ENCODE data around the gene AIPL1. TPM values are rescaled to one million over a fixed set of nuclear protein-coding genes. Genes with fewer than 3 reads are reported as not detected.

The AIPL1 gene
- total and polyA plus RNA-seq, 10 of the 15 experiments (the other 5 are each of a cell fraction or from before 2014, with no cell fraction given), result not detected

- Histone ChIP-seq H3K36me3 (ENCODE audit: control insufficient read depth in 2 of 2, insufficient read depth in 2 of 2, low read length in 1 of 2) (peaks cover 0 to 3% of the 10 kb centered on the region in 2 experiments; a peak in 1 of 4 replicates), H3K4me3 (no peak overlapping the region), H3K9me3 (replicated peaks; ENCODE audit: control insufficient read depth, insufficient read depth, low read length) (no peaks in the 10 kb centered on the region), H3K9ac (ENCODE audit: control insufficient read depth, insufficient read depth, low read length) (no peak overlapping the region), H3K4me1 (ENCODE audit: control insufficient read depth, insufficient read depth, low read length) (peaks cover 43% of the 10 kb centered on the region), H2AFZ (ENCODE audit: control insufficient read depth, low read depth, low read length) (no peak overlapping the region), H3K27me3 (replicated peaks in 1 of 2; ENCODE audit: control insufficient read depth in 2 of 2, insufficient read depth in 2 of 2, low read length in 1 of 2) (no peaks in the 10 kb centered on the region; a peak in 1 of 4 replicates), H4K20me1 (ENCODE audit: control insufficient read depth, insufficient read depth) (no peaks in the 10 kb centered on the region), H3K79me2 (ENCODE audit: control insufficient read depth, insufficient read depth, low read length) (no peaks in the 10 kb centered on the region), H3K4me2 (ENCODE audit: control insufficient read depth, insufficient read depth) (peak overlapping the region; percentile 52), H3K27ac (ENCODE audit: control insufficient read depth, insufficient read depth) (peak overlapping the region; percentile 11; the same call in 1 of the 2 replicates)
- 22% methylated on average over 12 of the region's 12 CpGs for WGBS (ENCODE audit: insufficient coverage, insufficient replicate concordance, low lambda C conversion rate, missing lambda C conversion rate)
- peak; percentile 87 for FAIRE-seq
- BruUV-seq (replicated peaks), result no TSS peak
- in situ Hi-C loops (cut with MboI) (no loop called here), intact Hi-C loops (cut with micrococcal nuclease; ENCODE audit: unreplicated experiment) (no loop called here)
- SMC1A ChIA-PET (ENCODE audit: uncharacterized antibody, unreplicated experiment), result interaction anchor here (1.2 kb wide), 1 partner anchor 11 kb away, joined by 4 read pairs; no protein-coding TSS in a partner anchor
- RAD21 ChIA-PET (ENCODE audit: unreplicated experiment), result no interaction called here
- POLR2A ChIA-PET, result interaction anchor here (1.0 kb wide), 1 partner anchor 965 kb away, joined by 3 read pairs; the partner anchor contains the start of genes DERL2 and MIS12
- CTCF ChIA-PET, result interaction anchor here (0.6 to 1.2 kb wide), 2 partner anchors 15 to 215 kb away, joined by 3 to 4 read pairs; no protein-coding TSS in a partner anchor
- peak; percentile 60 for ATAC-seq
- DNase-seq (ENCODE audit: low read depth, low spot score), result no peak
- no peak for TF ChIP-seq ZNF24 (IDR thresholded peaks at IDR 0.05)
- TF ChIP-seq TCF7 (IDR thresholded peaks at IDR 0.05; ENCODE audit: borderline replicate concordance), result no peak
- TF ChIP-seq RFX5 (IDR thresholded peaks at IDR 0.05; ENCODE audit: low read depth, low read length), result no peak
- TF ChIP-seq E4F1 (IDR thresholded peaks at IDR 0.05; ENCODE audit: borderline replicate concordance, partially characterized antibody), result no peak
- TF ChIP-seq ZNF622 (IDR thresholded peaks at IDR 0.05), result no peak
- TF ChIP-seq HCFC1 (IDR thresholded peaks at IDR 0.05; ENCODE audit: low read length), result no peak
- TF ChIP-seq CTCF (IDR thresholded peaks at IDR 0.05 in 2 of 3, conservative IDR thresholded peaks at IDR 0.05 in 1 of 3; ENCODE audit: control insufficient read depth in 2 of 3, extremely low read depth in 1 of 3, insufficient read depth in 1 of 3, low read depth in 3 of 3, low read length in 3 of 3), result no peak
- TF ChIP-seq REST (IDR thresholded peaks at IDR 0.05; ENCODE audit: low read depth, low read length), result no peak
- no peak for TF ChIP-seq PAX8 (IDR thresholded peaks at IDR 0.05)
- no peak for TF ChIP-seq E2F4 (IDR thresholded peaks at IDR 0.05; ENCODE audit: low read depth, low read length)
- no peak for TF ChIP-seq PKNOX1 (IDR thresholded peaks at IDR 0.05)
Observed at GRCh38 chr17:6450926-6451832, 16.3 kb upstream of the AIPL1 start.
